ENCODE measurements around the gene SLAMF7. TPM values are rescaled to one million over a fixed set of nuclear protein-coding genes. Genes with fewer than 3 reads are reported as not detected.

SLAMF7 gene
- total and polyA plus RNA-seq, 2 donors (not counting 3 experiments of a cell fraction or from before 2014, with no cell fraction given): not detected

GRCh38 chr1:160722726-160723125 lies 16.3 kb upstream of the SLAMF7 start:
- no TSS peak for BruUV-seq (replicated peaks)
- H3K79me2 ChIP-seq (ENCODE audit: control insufficient read depth, insufficient read depth, low read length): no peaks in the 10 kb centered on the region
- H3K9ac ChIP-seq (replicated peaks; ENCODE audit: extremely low read depth, insufficient read depth, low read length): no peak overlapping the region
- H3K9me1 ChIP-seq (replicated peaks; ENCODE audit: control insufficient read depth, extremely low read depth, insufficient read depth, low read length): no peaks in the 10 kb centered on the region
- no peak for TF ChIP-seq CTCF (IDR thresholded peaks at IDR 0.05; ENCODE audit: extremely low read depth in 1 of 2, insufficient read depth in 1 of 2, low read depth in 1 of 2, low read length in 2 of 2)
- no peak for TF ChIP-seq MYC (IDR thresholded peaks at IDR 0.05; ENCODE audit: low read depth, low read length)
- TF ChIP-seq FOS (IDR thresholded peaks at IDR 0.05; ENCODE audit: borderline replicate concordance, insufficient read depth, low read length): no peak
- TF ChIP-seq GATA2 (IDR thresholded peaks at IDR 0.05; ENCODE audit: insufficient read depth, insufficient read length, low read depth, low read length): no peak
- no peak for TF ChIP-seq POLR2AphosphoS5 (IDR thresholded peaks at IDR 0.05; ENCODE audit: insufficient read depth, low read depth, low read length)
- no peak for TF ChIP-seq EZH2 (IDR thresholded peaks at IDR 0.05; ENCODE audit: borderline replicate concordance, low read depth, low read length, severe bottlenecking)
- no peak for TF ChIP-seq JUN (IDR thresholded peaks at IDR 0.05; ENCODE audit: borderline replicate concordance, insufficient read depth, insufficient read length, low read depth)
- TF ChIP-seq POLR2A (IDR thresholded peaks at IDR 0.05; ENCODE audit: low read depth, low read length): no peak
- TF ChIP-seq MAX (IDR thresholded peaks at IDR 0.05; ENCODE audit: insufficient read depth, insufficient read length): no peak
- no peak overlapping the region for H3K4me2 ChIP-seq (ENCODE audit: insufficient read depth, low read length)
- FAIRE-seq (no peak), DNase-seq (ENCODE audit: low read depth, low spot score) (no peak)
- no peaks in the 10 kb centered on the region for H3K9me3 ChIP-seq (replicated peaks; ENCODE audit: control insufficient read depth, insufficient read depth, low read length)
- H2AFZ ChIP-seq (ENCODE audit: low read depth, low read length): no peak overlapping the region
- H3K36me3 ChIP-seq (ENCODE audit: control insufficient read depth in 2 of 2, extremely low read depth in 1 of 2, insufficient read depth in 2 of 2, low read length in 2 of 2): no peaks in the 10 kb centered on the region
- ChIA-PET POLR2A (no interaction called here), CTCF (interaction anchor here (0.9 kb wide), 1 partner anchor 11 kb away, joined by 3 read pairs; no protein-coding TSS in a partner anchor)
- no peak overlapping the region for H3K27ac ChIP-seq (ENCODE audit: insufficient read depth, low read depth, low read length)
- no peak overlapping the region for H3K4me3 ChIP-seq (replicated peaks in 1 of 3; ENCODE audit: insufficient read depth in 1 of 3, low read depth in 1 of 3, low read length in 3 of 3)
- dilution Hi-C loops (cut with MboI; ENCODE audit: extremely low pct_ligation_motif_present, low sequenced_read_pairs) (no loop called here), intact Hi-C loops (cut with micrococcal nuclease) (no loop called here)
- no peaks in the 10 kb centered on the region for H4K20me1 ChIP-seq (replicated peaks; ENCODE audit: control insufficient read depth, extremely low read depth, insufficient read depth, low read length)
- H3K27me3 ChIP-seq (ENCODE audit: control insufficient read depth in 2 of 2, insufficient read depth in 2 of 2, low read length in 2 of 2): no peaks in the 10 kb centered on the region
- H3K4me1 ChIP-seq (ENCODE audit: control insufficient read depth, extremely low read depth, insufficient read depth, low read length): no peaks in the 10 kb centered on the region

Data from endothelial cell of umbilical vein (primary cell).